HEK293 (cell line): ENCODE data around the gene CACNA2D1.

ENCODE experiments used
- CTCF ChIA-PET: fragments of 350-600 bp; formaldehyde crosslinking; extraction: SDS; loops from one replicate; lab custom pipeline; 2021; ENCODE audit warnings: antibody characterized with exemption; lab: Yijun Ruan, JAX
- POLR2A ChIA-PET: fragments of 300-600 bp; formaldehyde crosslinking; extraction: SDS; loops from one replicate; lab custom pipeline; 2020; ENCODE audit warnings: antibody characterized with exemption, inconsistent platforms; lab: Yijun Ruan, JAX
- H3K27ac ChIP-seq: fragments of 200-500 bp; sonication (Bioruptor generic); 2 replicates; pipeline ENCODE4 v1.5.1; 2014; ENCODE audit warnings: low read depth, low read length, control low read depth, inconsistent platforms; ENCODE audit errors: extremely low read depth
- H3K36me3 ChIP-seq, 2 experiments: fragments of 200-500 bp in 1 of 2; sonication (Bioruptor generic) in 1 of 2; 1 replicate in 1 of 2; 2 replicates in 1 of 2; pipeline ENCODE4 v1.5.1; 2014 to 2017; ENCODE audit warnings: inconsistent platforms in 2 of 2, low read length in 2 of 2; ENCODE audit not compliant: control insufficient read depth in 2 of 2, insufficient read depth in 1 of 2
- H3K4me1 ChIP-seq: fragments of 200-500 bp; sonication (Bioruptor generic); 2 replicates; pipeline ENCODE4 v1.5.1; 2014; ENCODE audit warnings: mild to moderate bottlenecking, low read length, inconsistent platforms; ENCODE audit not compliant: control insufficient read depth, insufficient read depth
- H3K4me3 ChIP-seq: 2 replicates; pipeline ENCODE4 v1.5.1; 2011; ENCODE audit warnings: low read depth, mild to moderate bottlenecking, control low read depth, low read length, moderate library complexity
- H3K9me3 ChIP-seq: fragments of 200-500 bp; sonication (Bioruptor generic); 2 replicates; pipeline ENCODE4 v1.5.1; 2014; ENCODE audit warnings: low read depth, low read length, inconsistent platforms; ENCODE audit not compliant: control insufficient read depth, insufficient read depth
- FEZF1 ChIP-seq: fragments of 450-650 bp; formaldehyde crosslinking; IDR thresholded peaks from 2 replicates; pipeline ENCODE4 v1.5.1; 2016; ENCODE audit warnings: missing biosample characterization, missing genetic modification characterization
- KLF1 ChIP-seq: fragments of 450-650 bp; formaldehyde crosslinking; IDR thresholded peaks from 2 replicates; pipeline ENCODE4 v1.5.1; 2016; ENCODE audit warnings: missing biosample characterization, missing genetic modification characterization
- PRDM4 ChIP-seq: fragments of 450-650 bp; formaldehyde crosslinking; IDR thresholded peaks from 2 replicates; pipeline ENCODE4 v1.5.1; 2017; ENCODE audit warnings: missing biosample characterization, missing genetic modification characterization
- PRDM6 ChIP-seq: fragments of 450-650 bp; formaldehyde crosslinking; IDR thresholded peaks from 2 replicates; pipeline ENCODE4 v1.5.1; 2017; ENCODE audit warnings: missing biosample characterization, missing genetic modification characterization
- ZBTB1 ChIP-seq: fragments of 450-650 bp; formaldehyde crosslinking; IDR thresholded peaks from 2 replicates; pipeline ENCODE4 v1.5.1; 2016; ENCODE audit warnings: missing biosample characterization, missing genetic modification characterization
- ZBTB11 ChIP-seq: fragments of 450-650 bp; formaldehyde crosslinking; conservative IDR thresholded peaks from 2 replicates; pipeline ENCODE4 v1.5.1; 2016; ENCODE audit warnings: low read depth, missing biosample characterization, missing genetic modification characterization
- ZBTB48 ChIP-seq: fragments of 450-650 bp; formaldehyde crosslinking; IDR thresholded peaks from 2 replicates; pipeline ENCODE4 v1.5.1; 2016; ENCODE audit warnings: missing biosample characterization, missing genetic modification characterization
- ZBTB6 ChIP-seq: fragments of 450-650 bp; formaldehyde crosslinking; IDR thresholded peaks from 2 replicates; pipeline ENCODE4 v1.5.1; 2017; ENCODE audit warnings: missing biosample characterization, missing genetic modification characterization
- ZBTB8A ChIP-seq: fragments of 450-650 bp; formaldehyde crosslinking; IDR thresholded peaks from 2 replicates; pipeline ENCODE4 v1.5.1; 2016; ENCODE audit warnings: missing biosample characterization, missing genetic modification characterization
- ZNF114 ChIP-seq: fragments of 450-650 bp; formaldehyde crosslinking; IDR thresholded peaks from 2 replicates; pipeline ENCODE4 v1.5.0; 2017; ENCODE audit warnings: missing biosample characterization, missing genetic modification characterization
- ZNF146 ChIP-seq: fragments of 450-650 bp; formaldehyde crosslinking; IDR thresholded peaks from 2 replicates; pipeline ENCODE4 v1.5.1; 2016; ENCODE audit warnings: missing biosample characterization, missing genetic modification characterization
- ZNF16 ChIP-seq: fragments of 450-650 bp; formaldehyde crosslinking; IDR thresholded peaks from 2 replicates; pipeline ENCODE4 v1.5.1; 2016; ENCODE audit warnings: low read depth, missing biosample characterization, missing genetic modification characterization
- ZNF18 ChIP-seq: fragments of 450-650 bp; formaldehyde crosslinking; IDR thresholded peaks from 2 replicates; pipeline ENCODE4 v1.5.1; 2016; ENCODE audit warnings: missing biosample characterization, missing genetic modification characterization
- ZNF280C ChIP-seq: fragments of 450-650 bp; formaldehyde crosslinking; IDR thresholded peaks from 2 replicates; pipeline ENCODE4 v1.5.1; 2016; ENCODE audit warnings: missing biosample characterization, missing genetic modification characterization
- ZNF302 ChIP-seq: fragments of 450-650 bp; formaldehyde crosslinking; IDR thresholded peaks from 2 replicates; pipeline ENCODE4 v1.5.1; 2016; ENCODE audit warnings: missing biosample characterization, missing genetic modification characterization, low read depth
- ZNF404 ChIP-seq: fragments of 450-650 bp; formaldehyde crosslinking; IDR thresholded peaks from 2 replicates; pipeline ENCODE4 v1.5.1; 2017; ENCODE audit warnings: missing biosample characterization, missing genetic modification characterization
- ZNF645 ChIP-seq: fragments of 450-650 bp; formaldehyde crosslinking; IDR thresholded peaks from 2 replicates; pipeline ENCODE4; 2016; ENCODE audit warnings: missing biosample characterization, missing genetic modification characterization
- ZNF658 ChIP-seq: fragments of 450-650 bp; formaldehyde crosslinking; IDR thresholded peaks from 2 replicates; pipeline ENCODE4; 2016; ENCODE audit warnings: missing biosample characterization, missing genetic modification characterization
- ZNF837 ChIP-seq: fragments of 450-650 bp; formaldehyde crosslinking; IDR thresholded peaks from 2 replicates; pipeline ENCODE4 v1.5.1; 2016; ENCODE audit warnings: missing biosample characterization, missing genetic modification characterization
- ZSCAN30 ChIP-seq: fragments of 450-650 bp; IDR thresholded peaks from 2 replicates; pipeline ENCODE4 v1.5.1; 2018; ENCODE audit warnings: missing biosample characterization, mild to moderate bottlenecking, missing genetic modification characterization, moderate library complexity

The CACNA2D1 gene

GRCh38 chr7:82358923-82359322 is 84.7 kb downstream of the CACNA2D1 start:
- ChIA-PET CTCF (interaction anchor here (0.6 to 0.7 kb wide), 5 partner anchors 18 to 874 kb away, joined by 3 to 5 read pairs (median 4); no protein-coding TSS in a partner anchor), POLR2A (no interaction called here)
- TF ChIP-seq KLF1 (no peak), ZBTB8A (tag by site-specific recombination) (no peak), ZNF404 (no peak), FEZF1 (tag by site-specific recombination) (no peak), ZNF837 (no peak), ZNF302 (no peak), ZBTB6 (tag by site-specific recombination) (no peak), ZBTB11 (tag by site-specific recombination) (no peak), ZNF146 (tag by site-specific recombination) (no peak), PRDM6 (tag by site-specific recombination) (no peak), ZNF114 (tag by site-specific recombination) (no peak), ZNF18 (tag by site-specific recombination) (no peak), ZSCAN30 (no peak), ZNF280C (tag by site-specific recombination) (no peak), PRDM4 (tag by site-specific recombination) (no peak), ZBTB1 (tag by site-specific recombination) (no peak), ZBTB48 (no peak), ZNF658 (tag by site-specific recombination) (no peak), ZNF16 (no peak), ZNF645 (no peak)

More at GRCh38 chr7:82358923-82359322, 84.7 kb downstream of the CACNA2D1 start:
- no peak overlapping the region for H3K27ac ChIP-seq
- no peaks in the 10 kb centered on the region; the same call in 1 of the 2 replicates for H3K4me1 ChIP-seq
- H3K9me3 ChIP-seq, result no peaks in the 10 kb centered on the region
- no peaks in the 10 kb centered on the region for H3K36me3 ChIP-seq
- no peak overlapping the region for H3K4me3 ChIP-seq
